HFFc6 (cell line): ENCODE data around the gene RCSD1. TPM values are rescaled to one million over a fixed set of nuclear protein-coding genes. Genes with fewer than 3 reads are reported as not detected.

ENCODE experiments used
- DNase-seq: peaks from one replicate; pipeline ENCODE4 v3.0.0-alpha.2; 2018
- H3K27ac Mint-ChIP-seq: 2 replicates; pipeline ENCODE4 v1.8.0; 2020; ENCODE audit warnings: mild to moderate bottlenecking, mixed read lengths
- H3K27me3 Mint-ChIP-seq: 2 replicates; pipeline ENCODE4 v1.8.0; 2021; ENCODE audit warnings: mild to moderate bottlenecking, moderate library complexity, mixed read lengths; ENCODE audit not compliant: insufficient read depth
- H3K36me3 Mint-ChIP-seq: 2 replicates; pipeline ENCODE4 v1.8.0; 2021; ENCODE audit warnings: low read depth, mixed read lengths
- H3K4me1 Mint-ChIP-seq: 2 replicates; pipeline ENCODE4 v1.8.0; 2020; ENCODE audit warnings: low read depth, mixed read lengths
- H3K4me3 Mint-ChIP-seq: 2 replicates; pipeline ENCODE4 v1.8.0; 2020; ENCODE audit warnings: mild to moderate bottlenecking, moderate library complexity, mixed read lengths
- H3K9me3 Mint-ChIP-seq: 2 replicates; pipeline ENCODE4 v1.8.0; 2020; ENCODE audit warnings: mild to moderate bottlenecking, mixed read lengths
- total RNA-seq, 6 experiments: library from RNA; stranded (reverse); fragmentation: NEBNext Ultra II Directional; extraction: Animal tissue kit (Norgen Biotek cat#: 25700); gene quantifications; 2 replicates in 1 of 6; 3 replicates in 5 of 6; pipeline ENCODE4 v1.2.3, GENCODE V29; 2021
- TF ChIP-seq, protein P1 (sequence below): fragments of 200-600 bp; sonication (generic); IDR thresholded peaks from 2 replicates; pipeline ENCODE4 v1.5.0; 2021; ENCODE audit warnings: antibody characterized with exemption, mild to moderate bottlenecking

RCSD1 gene
- total RNA-seq, 6 experiments from 2014 or later, result not detected

DNA sequence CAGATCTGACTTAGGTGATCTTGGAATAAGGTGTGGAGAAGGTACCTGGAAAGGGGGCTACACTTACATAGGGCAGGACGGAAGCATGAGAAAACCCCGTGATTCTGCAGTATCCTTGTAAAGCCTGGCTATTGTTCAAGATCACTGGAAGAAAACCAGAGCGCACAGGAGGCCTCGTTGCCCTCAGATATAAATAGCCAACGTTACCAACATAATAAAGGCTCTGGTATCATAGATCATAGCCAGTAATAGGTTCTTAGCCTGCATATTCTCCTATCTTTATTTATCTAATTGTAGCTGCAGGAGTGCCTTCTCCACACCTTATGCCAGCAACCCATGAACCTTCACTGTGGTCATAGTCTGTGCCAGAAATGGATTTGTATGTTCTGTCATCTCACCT is 55.8 kb downstream of the RCSD1 start:
- no peak overlapping the region for H3K27ac Mint-ChIP-seq
- peaks cover 23% of the 10 kb centered on the region for H3K27me3 Mint-ChIP-seq
- peaks cover 17% of the 10 kb centered on the region for H3K4me1 Mint-ChIP-seq
- H3K9me3 Mint-ChIP-seq, result no peaks in the 10 kb centered on the region
- TF ChIP-seq, protein P1, sequence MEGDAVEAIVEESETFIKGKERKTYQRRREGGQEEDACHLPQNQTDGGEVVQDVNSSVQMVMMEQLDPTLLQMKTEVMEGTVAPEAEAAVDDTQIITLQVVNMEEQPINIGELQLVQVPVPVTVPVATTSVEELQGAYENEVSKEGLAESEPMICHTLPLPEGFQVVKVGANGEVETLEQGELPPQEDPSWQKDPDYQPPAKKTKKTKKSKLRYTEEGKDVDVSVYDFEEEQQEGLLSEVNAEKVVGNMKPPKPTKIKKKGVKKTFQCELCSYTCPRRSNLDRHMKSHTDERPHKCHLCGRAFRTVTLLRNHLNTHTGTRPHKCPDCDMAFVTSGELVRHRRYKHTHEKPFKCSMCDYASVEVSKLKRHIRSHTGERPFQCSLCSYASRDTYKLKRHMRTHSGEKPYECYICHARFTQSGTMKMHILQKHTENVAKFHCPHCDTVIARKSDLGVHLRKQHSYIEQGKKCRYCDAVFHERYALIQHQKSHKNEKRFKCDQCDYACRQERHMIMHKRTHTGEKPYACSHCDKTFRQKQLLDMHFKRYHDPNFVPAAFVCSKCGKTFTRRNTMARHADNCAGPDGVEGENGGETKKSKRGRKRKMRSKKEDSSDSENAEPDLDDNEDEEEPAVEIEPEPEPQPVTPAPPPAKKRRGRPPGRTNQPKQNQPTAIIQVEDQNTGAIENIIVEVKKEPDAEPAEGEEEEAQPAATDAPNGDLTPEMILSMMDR, result no peak
- H3K36me3 Mint-ChIP-seq, result no peaks in the 10 kb centered on the region
- no peak overlapping the region for H3K4me3 Mint-ChIP-seq
- no peak for DNase-seq

DNA sequence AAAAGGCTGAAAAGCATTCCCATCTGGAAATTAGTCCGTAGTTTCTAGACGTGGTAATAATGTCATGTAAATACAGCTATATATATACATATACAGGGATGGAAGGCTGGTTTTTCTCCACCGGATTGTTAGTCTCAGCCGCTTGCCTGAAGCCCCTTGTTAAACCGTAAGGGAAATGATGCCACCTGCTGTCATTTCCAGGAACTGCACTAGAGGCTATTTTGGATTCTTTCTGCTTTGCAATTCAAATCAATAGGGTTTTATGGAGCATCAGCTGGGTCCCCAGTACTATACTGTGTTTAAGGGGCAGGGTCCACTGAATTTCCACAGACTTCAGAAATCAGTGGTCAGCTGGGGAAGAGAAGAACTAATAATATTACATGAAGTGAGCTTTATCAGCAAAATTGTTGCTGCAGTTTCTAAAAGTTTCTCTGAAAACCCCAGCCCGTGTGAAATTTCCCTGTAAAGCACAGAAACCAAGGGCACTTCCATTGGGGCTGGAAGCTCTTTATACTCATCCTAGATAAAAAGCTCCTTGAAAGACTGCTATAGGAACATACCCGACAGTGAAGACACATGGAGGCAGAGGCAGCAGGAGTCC is 58.0 kb downstream of the RCSD1 start:
- Mint-ChIP-seq H3K4me3 (no peak overlapping the region), H3K4me1 (peaks cover 17% of the 10 kb centered on the region), H3K27me3 (peaks cover 24% of the 10 kb centered on the region), H3K27ac (no peak overlapping the region), H3K36me3 (no peaks in the 10 kb centered on the region), H3K9me3 (no peaks in the 10 kb centered on the region)
- TF ChIP-seq, protein P1, result peak; percentile 95
- peak; percentile 63 for DNase-seq

DNA sequence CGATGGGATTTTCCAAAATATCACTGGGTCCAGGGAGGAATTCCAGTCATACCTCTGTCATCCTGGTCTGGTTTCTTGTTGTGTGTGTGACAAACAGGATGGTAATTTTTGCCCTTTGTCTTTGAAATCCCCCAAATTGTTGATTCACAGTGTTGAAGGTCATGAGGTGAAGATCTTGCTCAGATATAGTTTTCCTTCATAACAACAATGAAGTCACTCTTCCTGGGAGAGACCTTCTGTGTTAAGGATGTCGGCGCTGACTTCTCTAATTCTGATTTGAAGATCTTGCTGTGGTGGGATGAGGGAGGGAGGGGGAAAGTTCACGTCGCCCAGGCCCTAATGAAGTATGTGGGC is 59.5 kb downstream of the RCSD1 start:
- H3K4me3 Mint-ChIP-seq, result no peak overlapping the region
- H3K9me3 Mint-ChIP-seq, result no peaks in the 10 kb centered on the region
- H3K4me1 Mint-ChIP-seq, result peaks cover 17% of the 10 kb centered on the region
- no peak overlapping the region for H3K27ac Mint-ChIP-seq
- H3K36me3 Mint-ChIP-seq, result no peaks in the 10 kb centered on the region
- DNase-seq, result peak; percentile 11
- TF ChIP-seq, protein P1, result no peak
- peaks cover 29% of the 10 kb centered on the region for H3K27me3 Mint-ChIP-seq

DNA sequence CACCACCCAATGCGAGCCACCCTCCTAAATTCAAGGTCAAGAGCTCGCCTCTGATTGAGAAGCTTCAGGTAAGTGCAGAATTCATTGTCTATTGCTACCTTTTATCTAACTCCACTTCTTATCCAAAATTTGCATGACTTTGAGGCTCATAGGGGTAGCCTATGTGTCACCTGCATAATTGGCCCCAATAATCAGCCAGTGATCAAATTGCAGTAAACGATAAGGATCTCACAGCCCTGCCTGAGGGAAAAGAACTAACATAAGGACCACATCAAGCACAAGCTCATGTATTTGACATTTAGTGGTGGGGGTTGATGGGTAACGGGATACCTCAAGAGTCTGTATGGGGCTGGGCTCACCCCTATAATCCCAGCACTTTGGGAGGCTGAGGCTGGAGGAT is 60.0 kb downstream of the RCSD1 start:
- Mint-ChIP-seq H3K36me3 (no peaks in the 10 kb centered on the region), H3K4me1 (peaks cover 17% of the 10 kb centered on the region), H3K27me3 (peaks cover 27% of the 10 kb centered on the region), H3K9me3 (no peaks in the 10 kb centered on the region), H3K4me3 (no peak overlapping the region), H3K27ac (no peak overlapping the region)
- DNase-seq, result no peak
- TF ChIP-seq, protein P1, result no peak

DNA sequence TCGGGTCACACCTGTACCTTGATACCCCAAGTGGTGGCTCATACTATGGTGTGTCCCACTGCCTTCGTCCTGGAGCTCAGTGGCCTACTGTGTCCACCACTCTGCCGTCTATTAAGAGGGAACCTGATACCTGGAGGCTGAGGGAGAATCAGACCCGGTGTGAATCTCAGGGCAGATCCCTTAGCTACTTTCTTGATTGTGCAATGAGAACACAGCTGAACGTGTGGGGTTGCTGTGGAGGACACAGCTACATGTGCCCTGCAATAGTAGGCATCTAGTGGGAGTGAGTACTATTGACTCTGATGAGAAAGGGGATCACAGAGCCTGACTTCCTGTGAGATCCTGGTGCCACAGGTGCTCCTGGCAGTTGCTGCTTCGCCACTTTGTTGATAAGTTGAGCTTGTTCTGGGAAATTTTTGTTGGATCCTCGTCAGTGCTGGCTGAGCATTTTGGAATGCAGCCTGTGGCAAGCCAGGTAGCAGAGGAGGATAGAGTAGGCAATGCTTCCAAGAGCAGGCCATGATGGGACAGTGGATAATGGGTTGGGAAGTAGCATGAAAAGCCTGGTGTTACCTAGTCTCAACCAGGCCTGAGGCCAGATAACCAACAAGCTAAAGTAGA is 63.5 kb downstream of the RCSD1 start:
- Mint-ChIP-seq H3K4me3 (no peak overlapping the region), H3K9me3 (no peaks in the 10 kb centered on the region), H3K4me1 (peaks cover 16% of the 10 kb centered on the region), H3K27me3 (peaks cover 22% of the 10 kb centered on the region), H3K27ac (no peak overlapping the region), H3K36me3 (no peaks in the 10 kb centered on the region)
- TF ChIP-seq, protein P1, result no peak
- DNase-seq, result no peak
